Brain pericyte (primary cell): Measurements from ENCODE around the gene C14orf119.

ENCODE experiments used
- DNase-seq: peaks from one replicate; pipeline ENCODE4 v3.0.0-alpha.2; 2012; ENCODE audit warnings: low read depth, low spot score

The C14orf119 gene

DNA sequence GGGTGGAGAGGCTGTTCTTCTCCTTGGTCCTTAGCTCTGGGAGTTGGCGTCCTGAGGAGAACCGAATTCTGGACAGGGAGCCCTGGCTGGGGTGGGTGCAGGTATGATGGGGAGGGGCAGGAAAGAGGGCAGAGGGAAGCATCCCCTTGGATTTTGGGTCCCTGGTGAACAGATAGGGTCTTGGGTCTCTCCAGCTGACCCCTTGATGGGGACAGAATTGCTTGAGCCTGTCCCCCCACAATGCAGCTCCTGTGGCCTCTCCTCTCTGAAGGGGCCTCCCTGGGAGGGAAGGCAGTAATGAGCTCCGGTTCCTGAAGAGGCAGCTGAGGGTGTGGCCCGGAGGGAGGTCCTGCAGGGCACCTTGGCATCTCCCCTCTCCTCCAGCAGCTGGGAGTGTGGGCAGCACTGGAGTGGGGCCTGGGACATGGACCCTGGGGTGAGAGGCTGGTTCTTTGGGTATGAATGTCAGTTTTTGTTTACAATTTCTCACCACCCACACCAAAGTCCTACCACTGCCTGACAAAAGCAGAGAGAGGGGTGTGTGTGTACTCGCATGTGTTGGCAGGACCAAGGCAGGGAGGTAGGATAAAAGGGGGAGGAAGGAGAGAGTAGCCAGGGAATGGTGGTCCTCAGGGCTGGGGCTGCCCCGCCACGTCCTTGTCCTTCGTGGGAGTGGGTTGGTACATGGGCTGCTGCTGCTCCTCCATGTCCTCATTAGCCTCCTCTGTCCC is 31.4 kb downstream of the C14orf119 start:
- DNase-seq, result no peak

DNA sequence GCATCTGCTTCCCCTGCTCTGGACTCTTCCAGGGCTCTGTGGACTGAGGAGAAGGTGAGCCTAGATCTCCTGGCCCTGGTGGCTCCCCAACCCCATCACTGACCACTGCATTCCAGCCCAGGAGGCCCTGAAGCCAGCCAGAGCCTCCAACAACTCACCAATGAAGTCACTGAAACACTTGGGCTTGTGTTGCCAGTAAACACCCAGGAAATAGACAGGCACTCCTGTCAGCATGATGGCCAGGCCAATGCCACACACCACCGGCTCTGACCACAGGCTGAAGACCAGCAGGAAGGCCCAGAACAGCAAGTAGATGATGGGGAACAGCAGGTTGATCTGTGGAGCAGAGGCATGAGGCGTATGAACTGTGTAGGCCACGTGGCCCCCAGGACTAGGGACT is 32.6 kb downstream of the C14orf119 start:
- no peak for DNase-seq

DNA sequence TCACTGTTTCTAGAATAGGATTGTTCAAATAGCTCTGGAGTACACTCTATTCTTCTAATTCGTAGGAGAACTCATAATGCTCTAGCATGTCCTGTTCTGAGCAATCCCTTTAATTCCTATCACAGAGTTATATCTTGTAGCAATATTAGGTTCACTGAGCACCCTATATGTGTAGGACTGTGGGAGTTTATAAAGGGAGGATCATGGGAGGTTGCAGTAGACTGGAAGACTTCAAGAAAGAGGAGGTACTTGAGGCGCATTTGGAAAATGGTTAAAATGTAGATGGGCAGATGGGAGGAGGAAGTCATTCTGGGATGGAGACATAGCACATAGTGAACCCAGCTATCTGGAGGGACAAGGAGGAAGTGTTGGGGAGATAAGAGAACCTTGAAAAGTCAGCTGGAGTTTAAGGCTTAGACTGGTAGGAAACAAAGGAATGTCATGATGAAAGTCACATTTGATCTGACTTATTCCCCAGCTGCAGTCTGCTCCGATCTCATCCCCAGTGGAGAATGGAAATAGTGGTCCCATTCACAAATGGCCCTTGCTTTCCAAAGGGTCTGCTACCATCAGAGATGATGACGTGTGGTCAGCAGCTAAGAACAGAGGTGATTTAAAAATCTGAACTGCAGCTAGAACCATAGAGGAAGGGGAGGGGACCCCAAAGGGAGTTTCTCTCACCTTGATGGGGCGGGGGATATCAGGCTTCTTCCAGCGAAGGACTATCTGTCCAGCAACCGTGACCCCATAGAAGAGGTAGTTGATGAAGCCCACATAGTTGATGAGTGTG is 33.9 kb downstream of the C14orf119 start:
- no peak for DNase-seq

DNA sequence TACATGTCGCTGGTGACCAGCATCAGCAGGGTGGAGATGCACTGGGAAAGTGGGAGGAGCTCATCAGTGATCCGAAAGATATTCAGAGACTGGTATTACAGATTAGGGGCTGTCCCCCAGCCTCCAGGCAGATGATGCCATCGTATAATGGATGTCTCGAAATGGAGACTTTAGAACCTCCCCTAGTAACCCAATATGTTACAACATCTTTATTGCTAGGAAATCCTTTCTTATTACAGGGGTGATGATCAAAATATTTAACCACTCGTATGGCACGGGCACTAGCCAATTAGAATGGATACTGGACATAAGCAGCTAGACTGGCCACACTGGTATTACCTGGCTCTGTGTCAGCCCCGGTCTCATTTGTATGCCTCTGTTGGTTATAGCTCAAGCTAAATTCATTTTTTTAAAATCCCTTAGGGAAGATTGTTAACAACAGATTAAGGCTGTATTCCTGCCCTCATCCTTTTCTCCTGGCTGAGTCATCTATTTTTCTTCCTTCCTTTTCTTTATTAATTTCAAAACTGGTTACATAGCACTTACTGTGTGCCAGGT is 34.5 kb downstream of the C14orf119 start:
- DNase-seq, result no peak

DNA sequence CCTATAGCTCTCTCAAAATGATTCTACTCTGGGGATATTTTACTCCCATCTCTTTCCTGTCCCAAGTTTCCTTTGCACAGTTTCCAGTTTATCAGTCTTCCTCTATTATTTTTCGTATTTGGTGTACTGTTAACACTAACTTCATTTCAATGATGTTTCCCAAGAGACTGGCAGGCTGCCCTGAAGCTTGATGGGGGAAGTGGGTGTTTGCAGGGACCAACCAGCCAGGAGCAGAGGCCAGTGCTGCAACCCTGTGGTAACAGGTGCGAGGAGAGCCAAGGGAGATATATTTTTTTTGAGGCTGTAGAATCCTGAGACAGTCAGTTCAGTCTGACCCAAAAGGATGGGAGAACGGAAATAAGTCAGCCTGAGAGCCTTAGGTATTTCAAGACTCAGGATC is 35.6 kb downstream of the C14orf119 start:
- no peak for DNase-seq

DNA sequence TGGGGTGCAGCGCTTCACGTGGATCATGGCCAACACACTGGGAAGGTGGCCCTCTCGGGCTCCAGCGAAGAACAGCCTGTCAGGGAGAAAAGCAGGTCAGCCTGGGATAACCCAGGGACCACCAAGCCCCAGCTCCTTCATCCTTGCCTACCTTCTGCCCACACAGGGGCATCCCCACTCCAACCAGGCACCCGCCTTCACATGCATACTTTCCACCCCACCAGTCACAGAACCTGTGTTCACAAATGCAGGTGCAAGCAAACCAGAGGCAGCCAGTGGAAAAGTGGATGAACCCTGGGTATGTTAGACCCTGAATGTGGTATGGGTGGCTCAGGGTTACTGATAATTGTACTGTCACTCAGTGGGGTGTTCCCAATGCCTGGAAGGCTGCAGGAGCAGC is 36.2 kb downstream of the C14orf119 start:
- no peak for DNase-seq

DNA sequence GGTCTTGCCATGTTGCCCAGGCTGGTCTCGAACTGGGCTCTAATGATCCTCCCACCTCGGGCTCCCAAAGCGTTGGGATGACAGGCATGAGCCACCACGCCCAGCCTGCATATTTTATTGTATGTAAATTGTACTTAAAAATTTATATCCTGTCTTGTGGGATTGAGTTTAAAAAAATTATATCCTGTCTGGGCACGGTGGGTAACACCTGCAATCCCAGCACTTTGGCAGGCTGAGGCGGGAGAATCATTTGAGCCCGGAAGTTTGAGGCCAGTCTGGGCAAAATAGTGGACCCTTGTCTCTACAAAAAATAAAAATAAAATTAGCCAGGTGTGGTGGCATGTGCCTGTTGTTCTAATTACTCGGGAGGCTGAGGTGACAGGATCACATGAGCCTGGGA is 37.7 kb downstream of the C14orf119 start:
- no peak for DNase-seq

DNA sequence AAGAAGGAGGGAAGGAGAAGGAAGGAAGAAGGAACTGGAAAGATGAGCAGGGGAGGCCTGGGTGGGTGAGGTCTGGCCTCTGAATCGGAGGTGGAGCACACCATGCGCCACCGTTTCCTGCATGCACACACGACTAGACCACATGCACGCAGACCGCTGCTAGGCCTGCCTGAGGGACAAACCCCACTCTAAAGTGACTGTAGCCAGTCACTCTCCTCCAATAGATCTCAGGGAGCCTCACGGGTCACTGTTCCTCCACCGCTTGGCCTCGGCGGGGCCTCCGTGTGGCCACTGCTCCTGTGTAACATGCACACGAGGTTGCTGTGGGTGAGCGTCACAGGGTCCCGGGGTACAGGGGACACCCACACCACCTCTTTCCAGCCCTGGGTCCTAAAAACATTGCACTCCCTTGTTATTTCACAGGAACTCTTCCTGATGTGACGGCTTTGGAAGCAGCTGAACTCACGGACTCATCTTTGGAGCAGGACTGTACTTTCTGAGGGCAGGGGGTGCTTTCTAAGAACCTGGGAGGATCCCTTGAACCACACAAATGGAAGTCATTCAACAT is 41.3 kb downstream of the C14orf119 start:
- DNase-seq, result no peak

DNA sequence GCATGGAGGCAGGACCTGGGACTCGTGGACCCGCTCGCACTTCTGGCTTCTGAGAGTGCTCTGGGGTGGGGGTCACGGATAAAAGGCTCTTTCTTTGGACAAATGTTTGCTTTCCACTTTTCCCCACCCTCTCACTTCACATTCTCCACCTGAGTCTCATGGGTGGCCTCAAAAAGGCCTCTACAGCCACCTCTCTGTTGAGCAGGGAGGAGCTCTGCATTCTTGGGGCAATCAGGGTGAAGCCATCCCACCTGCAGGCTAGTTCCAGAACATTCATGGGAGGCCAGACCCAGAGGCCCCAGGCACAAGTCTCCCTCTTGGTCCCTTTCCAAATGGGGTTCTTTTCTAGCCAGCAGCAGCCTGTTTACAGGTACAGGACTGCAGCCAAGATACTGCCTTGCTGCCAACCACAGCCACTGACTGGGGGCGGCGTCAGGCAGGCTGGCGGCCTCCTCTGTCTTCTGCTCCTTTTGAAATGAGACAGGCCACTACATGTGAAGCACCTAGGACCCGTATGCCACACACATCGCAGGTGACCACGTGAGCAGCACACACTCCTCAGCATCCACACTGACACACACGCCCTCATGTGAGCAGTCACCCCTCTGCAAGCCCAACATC is 42.0 kb downstream of the C14orf119 start:
- no peak for DNase-seq

DNA sequence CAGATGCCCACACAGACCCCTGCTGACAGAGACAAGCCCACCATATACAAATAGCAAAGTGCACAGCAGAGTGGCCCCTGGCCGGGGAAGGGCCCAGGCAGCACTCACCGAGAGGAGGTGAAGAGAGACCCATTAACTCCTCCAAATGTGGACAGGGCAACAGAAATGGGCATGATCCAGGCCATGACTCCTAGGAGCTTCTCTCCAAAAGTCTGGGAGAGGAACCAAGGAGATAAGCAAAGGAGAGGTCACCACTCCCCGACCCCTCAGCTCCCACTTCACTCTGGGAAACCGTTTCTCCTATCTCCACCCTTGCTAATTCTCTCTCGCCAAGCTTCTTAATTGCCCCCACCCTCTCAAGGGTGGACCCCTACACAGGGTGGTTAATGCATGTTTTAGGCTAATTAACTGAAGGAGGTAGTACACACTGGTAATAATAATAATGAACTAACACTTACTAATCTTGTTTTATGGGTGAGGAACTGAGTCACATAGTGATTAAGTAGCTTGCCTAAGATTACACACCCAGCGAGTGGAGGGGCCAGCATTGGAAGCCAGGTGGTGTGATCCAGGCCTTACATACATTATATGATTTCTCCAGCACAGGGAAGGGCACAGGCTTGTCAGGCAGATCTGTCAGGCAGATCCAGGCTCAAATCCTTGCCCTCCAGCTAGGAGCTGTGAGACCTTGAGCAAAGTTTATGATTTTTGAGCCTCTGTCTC is 42.7 kb downstream of the C14orf119 start:
- no peak for DNase-seq

DNA sequence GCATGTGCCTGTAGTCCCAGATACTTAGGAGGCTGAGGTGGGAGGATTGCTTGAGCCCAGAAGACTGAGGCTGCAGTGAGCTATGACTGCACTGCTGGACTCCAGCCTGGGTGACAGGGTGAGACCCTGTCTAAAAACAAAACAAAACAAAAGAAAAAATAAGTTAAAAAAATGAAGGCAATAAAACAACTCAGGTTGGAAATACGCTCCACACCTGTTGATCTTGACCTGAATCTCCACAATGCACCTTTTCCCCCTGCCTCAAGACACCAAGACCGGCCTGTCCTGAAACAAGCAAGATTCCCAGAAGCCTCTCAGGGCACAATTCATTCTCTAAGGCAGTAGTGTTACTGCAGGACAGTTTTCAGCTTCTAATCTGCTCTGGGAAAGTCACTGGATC is 44.6 kb downstream of the C14orf119 start:
- no peak for DNase-seq

DNA sequence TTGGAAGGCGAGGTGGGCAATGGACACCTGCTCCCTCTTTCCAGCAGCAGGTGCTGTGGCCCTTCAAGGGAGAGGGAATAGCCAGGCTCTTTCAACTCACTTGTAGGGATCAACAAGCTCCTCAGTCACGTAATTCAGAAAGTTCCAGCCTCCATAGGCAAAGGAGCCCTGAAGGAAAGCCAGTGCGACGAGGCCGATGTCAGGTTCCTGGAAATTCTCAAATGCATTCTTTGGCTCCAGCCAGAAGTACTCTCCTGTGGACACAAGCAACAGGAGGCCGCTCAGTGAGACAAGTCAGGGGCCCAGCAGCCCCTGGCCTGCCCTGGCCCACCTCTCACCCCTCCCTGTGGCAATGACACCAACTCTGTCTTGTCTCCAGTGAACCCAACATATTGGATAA is 45.1 kb downstream of the C14orf119 start:
- DNase-seq, result no peak

DNA sequence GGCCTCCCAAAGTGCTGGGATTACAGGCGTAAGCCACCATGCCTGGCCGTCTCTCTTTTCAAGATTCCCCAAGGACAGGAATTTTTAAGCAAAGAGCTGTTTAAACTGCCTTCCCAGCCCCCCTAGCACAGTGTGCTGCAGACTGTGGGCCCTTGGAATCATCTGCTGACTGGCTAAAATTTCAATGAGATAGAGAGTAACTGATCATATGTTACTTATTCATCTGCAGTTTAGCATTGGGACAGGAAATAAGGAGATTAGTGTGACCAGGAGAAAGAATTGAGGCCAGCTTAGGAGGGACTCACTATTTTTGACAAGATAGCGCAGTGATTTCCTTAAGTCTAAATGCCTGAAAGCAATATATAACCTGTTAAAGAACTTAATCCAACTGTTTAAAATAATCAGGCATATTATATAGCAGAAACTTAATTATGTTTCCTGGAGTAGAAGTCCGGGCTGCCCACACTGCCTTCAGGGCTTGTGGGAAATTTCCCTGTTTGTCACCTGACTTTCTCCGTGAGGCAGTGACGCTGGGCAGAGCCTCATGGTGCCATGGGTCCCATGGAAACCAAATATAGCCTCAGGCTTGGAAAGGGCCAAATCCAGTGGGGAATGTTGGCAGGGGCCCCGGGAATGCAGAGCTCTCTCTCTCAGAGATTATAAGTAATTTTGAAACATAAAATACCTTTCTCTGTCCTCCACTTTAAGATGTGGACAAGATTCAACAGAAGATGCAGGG is 46.6 kb downstream of the C14orf119 start:
- DNase-seq, result no peak

DNA sequence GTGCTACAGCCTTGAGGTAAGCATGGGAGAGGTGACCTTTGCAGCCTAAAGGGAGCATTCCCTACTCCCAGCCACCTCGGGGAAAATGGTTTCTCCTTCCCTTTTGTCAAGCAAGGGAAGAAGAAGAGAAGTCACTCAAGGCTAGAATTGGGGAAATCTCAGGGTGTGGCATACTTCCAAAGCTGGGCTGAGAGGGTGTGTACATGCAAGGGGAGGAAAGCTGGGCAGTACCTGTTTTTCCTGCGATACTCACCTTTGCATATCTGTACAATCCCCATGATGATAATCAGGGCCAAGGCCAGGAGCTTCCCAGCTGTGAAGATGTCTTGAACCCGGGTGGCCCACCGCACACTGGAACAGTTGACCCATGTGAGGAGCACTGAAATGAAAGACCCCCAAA is 47.5 kb downstream of the C14orf119 start:
- no peak for DNase-seq

DNA sequence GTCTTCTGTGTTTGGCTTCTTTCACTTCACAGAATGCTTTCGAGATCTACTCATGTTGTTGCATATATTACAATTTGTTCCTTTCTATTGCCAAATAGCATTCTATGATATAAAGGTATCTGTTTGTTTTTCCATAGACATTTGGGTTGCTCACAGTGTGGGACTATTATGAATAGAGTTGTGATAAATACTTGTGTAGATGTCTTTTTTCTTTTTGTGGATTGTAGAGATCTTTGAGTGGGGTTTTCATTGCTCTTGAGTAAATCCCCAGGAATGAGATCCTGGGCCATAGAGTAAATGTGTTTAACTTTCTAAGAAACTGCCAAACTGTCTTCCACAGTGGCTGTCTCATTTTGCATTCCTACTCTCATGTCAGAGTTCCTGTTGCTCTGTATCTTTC is 48.6 kb downstream of the C14orf119 start:
- no peak for DNase-seq

DNA sequence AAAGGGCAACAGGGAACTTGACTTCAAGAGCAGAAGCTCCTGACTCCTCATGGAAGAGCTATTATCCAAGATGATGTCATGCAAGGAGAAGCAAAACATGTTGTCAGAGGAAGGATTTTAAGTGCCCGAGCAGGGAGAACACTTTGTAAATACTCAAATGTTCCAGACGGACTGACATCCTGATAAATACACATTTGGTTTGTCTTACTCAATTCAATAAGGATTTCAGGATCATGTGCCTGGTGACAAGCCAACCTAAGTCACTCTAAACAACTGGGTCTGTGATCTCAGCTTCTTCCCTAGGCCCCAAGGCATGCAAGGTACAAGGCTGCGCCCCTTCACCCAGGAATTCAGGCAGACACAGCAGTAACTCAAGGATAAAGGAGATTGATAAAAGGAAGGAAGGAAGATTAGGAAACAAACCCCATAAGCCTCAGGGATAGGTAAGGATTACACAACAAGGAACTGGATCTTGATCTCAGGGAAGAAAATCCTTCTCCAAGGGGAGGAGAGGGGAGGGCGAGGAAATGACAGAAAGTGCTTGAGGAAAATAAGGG is 50.6 kb downstream of the C14orf119 start:
- DNase-seq, result no peak

DNA sequence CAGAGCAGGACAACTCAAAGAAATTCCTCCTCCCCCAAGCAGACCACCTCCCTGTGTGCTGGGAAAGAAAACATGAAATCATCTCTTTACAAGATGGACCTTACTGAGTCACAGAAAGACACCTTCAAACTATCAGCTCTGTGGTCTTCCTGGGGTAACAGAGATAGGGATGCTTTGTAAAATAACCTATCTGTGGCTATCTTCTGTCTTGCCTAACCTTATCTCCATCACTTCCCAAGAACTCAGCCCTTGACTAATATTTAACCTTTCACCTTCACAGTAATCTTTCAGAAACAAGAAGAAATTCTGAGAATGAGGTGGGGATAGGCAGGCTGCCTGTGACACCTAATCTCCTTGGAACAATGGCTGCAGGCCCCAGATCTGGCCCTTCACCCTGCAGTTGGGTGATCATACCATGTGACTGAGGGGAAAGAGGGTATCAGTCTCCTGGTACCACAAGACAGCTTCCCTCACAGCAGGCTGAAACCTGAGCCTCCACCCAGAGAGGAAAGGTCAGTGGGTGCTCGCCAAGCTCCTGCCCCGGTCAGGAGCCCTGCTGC is 51.1 kb downstream of the C14orf119 start:
- DNase-seq, result no peak

DNA sequence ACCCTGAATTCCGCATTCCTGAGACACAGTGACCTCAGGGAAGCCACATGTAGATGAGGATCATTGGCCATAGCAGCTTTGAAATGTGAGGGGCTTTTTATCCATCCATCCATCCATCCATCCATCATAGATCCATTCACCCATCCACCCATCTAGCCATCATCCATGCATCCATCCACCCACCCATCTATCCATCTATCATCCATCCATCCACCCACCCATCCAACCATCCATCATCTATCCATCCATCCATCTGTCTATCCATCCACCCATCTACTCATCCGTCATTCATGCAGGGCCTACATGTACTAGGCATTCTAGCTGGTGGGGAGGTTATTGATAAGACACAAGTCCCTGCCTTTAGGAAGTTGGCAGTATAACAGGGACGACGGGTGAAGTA is 51.7 kb downstream of the C14orf119 start:
- no peak for DNase-seq

DNA sequence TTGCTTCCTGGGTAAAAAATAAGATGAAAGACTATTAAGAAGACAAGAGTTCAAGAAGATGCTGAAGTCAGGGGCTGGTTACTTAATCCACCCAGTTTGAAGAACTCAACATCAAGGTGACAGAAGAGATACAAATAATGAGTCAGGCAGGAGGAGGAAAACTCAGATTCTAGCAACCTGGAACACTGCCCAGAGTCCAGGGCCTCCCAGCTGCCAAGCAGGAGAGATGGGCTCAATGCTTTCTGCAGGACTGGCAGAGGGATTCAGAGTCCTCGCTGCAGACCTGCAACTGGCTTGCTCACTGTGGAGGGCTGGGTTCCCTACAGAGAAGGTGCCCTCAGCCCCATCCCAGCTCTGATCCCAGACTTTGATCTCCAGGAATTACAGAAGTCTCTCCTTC is 52.4 kb downstream of the C14orf119 start:
- DNase-seq, result no peak

DNA sequence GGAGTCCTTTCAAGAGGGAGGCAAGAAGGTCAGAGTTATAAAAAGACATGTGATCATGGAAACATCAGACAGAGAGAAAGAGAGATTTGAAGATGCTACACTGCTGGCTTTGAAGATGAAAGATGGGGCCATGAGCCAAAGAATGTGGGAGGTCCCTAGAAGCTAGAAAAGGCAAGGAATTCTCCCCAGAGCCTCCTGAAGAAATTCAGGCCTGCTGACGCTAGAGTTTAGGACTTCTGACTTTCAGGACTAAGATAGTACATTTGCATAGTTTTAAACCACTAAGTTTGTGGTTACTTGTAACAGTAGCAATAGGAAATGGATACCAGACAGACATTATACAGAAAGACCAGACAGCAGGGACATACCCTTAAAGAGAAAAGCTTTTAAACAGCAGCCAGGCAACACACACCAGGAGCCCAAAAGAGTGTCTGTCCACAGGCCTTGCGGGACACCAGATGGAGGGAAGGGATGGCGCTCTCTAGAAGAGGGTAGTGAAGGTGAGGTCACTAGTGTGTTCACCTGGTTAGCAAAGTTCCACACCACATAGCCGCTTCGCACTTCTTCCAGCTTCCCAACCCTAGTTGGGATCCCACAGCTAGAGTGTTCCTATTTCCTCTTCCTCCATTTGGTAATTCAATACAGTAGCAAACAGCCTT is 53.4 kb downstream of the C14orf119 start:
- DNase-seq, result no peak
